ENCODE measurements around the gene MDH2.
"Not testable (repeated sequence)": the region's sequence is repeated elsewhere in the genome, so short reads cannot be mapped to it uniquely, and the experiment has no call there.

The MDH2 gene

DNA sequence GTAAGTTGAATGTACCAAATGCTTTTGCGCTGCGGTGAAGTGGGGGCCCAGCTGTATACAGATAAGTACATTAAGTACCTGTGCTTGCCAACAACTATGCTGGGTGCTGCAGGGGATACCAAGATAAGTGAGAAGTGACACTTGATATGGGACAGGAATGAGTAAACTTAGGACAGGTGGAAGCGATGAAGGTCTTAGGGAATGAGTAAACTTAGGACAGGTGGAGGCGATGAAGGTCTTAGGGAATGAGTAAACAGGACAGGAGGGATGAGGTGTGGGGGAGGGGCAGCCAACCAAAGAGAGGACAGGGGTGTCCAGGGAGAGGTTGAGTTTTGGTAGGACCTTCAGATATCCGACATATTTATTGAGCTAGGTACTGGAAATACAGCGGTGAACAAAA, 1.4 kb downstream of the MDH2 start:
- peak overlapping the region; percentile 94 for H3K4me3 ChIP-seq (ENCODE audit: low read depth, low read length, poor library complexity, severe bottlenecking)
- H3K9ac ChIP-seq (ENCODE audit: low read length): peak overlapping the region; percentile 98
- no peak for TF ChIP-seq EZH2 (IDR thresholded peaks at IDR 0.05; ENCODE audit: borderline replicate concordance, low read length)
- peaks cover 64% of the 10 kb centered on the region for H3K79me2 ChIP-seq (ENCODE audit: insufficient read depth, low read length)
- H3K9me3 ChIP-seq (ENCODE audit: low read length): no peaks in the 10 kb centered on the region
- H4K20me1 ChIP-seq (ENCODE audit: insufficient read depth, low read length): no peaks in the 10 kb centered on the region
- H3K4me1 ChIP-seq (ENCODE audit: insufficient read depth, low read length, severe bottlenecking): peaks cover 20% of the 10 kb centered on the region
- H3K4me2 ChIP-seq (ENCODE audit: low read length): peak overlapping the region; percentile 97
- H2AFZ ChIP-seq (ENCODE audit: low read length): no peak overlapping the region
- peak overlapping the region; percentile 77 for H3K27ac ChIP-seq (ENCODE audit: low read depth, low read length, poor library complexity, severe bottlenecking)
- H3K9me2 ChIP-seq (ENCODE audit: low read depth, low read length): no peaks in the 10 kb centered on the region
- H3K36me3 ChIP-seq (ENCODE audit: insufficient read depth, low read length): peaks cover 68% of the 10 kb centered on the region
- H3F3A ChIP-seq (ENCODE audit: insufficient read depth, low read length): no peaks in the 10 kb centered on the region
- no peaks in the 10 kb centered on the region for H3K27me3 ChIP-seq (ENCODE audit: insufficient read depth, low read length)

DNA sequence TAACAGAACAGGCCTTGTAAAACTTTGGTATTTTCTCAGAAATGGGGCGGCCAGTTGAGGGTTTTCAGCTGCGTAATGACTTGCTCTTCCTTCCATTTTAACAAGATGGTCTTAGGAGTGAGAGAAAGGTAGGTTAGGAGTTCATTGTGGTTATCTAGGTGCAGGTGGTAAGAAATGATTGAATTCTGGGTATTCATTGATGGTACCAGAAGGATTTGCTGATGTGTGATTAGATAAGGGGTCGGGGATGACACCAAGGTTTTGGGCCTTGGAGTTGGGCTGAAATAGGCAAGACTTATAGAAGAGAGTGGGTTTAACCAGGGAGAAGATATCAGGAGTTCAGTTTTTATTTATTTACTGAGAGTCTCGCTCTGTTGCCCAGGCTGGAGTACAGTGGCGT, 2.6 kb downstream of the MDH2 start:
- Histone ChIP-seq H3K36me3 (ENCODE audit: insufficient read depth, low read length) (peaks cover 73% of the 10 kb centered on the region), H3F3A (ENCODE audit: insufficient read depth, low read length) (no peaks in the 10 kb centered on the region), H4K20me1 (ENCODE audit: insufficient read depth, low read length) (no peaks in the 10 kb centered on the region), H3K4me2 (ENCODE audit: low read length) (no peak overlapping the region), H3K9me2 (ENCODE audit: low read depth, low read length) (no peaks in the 10 kb centered on the region), H3K9ac (ENCODE audit: low read length) (no peak overlapping the region), H3K27ac (ENCODE audit: low read depth, low read length, poor library complexity, severe bottlenecking) (no peak overlapping the region), H3K79me2 (ENCODE audit: insufficient read depth, low read length) (peaks cover 69% of the 10 kb centered on the region), H3K27me3 (ENCODE audit: insufficient read depth, low read length) (no peaks in the 10 kb centered on the region), H3K9me3 (ENCODE audit: low read length) (no peaks in the 10 kb centered on the region), H2AFZ (ENCODE audit: low read length) (no peak overlapping the region), H3K4me1 (ENCODE audit: insufficient read depth, low read length, severe bottlenecking) (peaks cover 20% of the 10 kb centered on the region), H3K4me3 (ENCODE audit: low read depth, low read length, poor library complexity, severe bottlenecking) (no peak overlapping the region)
- TF ChIP-seq EZH2 (IDR thresholded peaks at IDR 0.05; ENCODE audit: borderline replicate concordance, low read length): no peak
- TF ChIP-seq, protein P1, sequence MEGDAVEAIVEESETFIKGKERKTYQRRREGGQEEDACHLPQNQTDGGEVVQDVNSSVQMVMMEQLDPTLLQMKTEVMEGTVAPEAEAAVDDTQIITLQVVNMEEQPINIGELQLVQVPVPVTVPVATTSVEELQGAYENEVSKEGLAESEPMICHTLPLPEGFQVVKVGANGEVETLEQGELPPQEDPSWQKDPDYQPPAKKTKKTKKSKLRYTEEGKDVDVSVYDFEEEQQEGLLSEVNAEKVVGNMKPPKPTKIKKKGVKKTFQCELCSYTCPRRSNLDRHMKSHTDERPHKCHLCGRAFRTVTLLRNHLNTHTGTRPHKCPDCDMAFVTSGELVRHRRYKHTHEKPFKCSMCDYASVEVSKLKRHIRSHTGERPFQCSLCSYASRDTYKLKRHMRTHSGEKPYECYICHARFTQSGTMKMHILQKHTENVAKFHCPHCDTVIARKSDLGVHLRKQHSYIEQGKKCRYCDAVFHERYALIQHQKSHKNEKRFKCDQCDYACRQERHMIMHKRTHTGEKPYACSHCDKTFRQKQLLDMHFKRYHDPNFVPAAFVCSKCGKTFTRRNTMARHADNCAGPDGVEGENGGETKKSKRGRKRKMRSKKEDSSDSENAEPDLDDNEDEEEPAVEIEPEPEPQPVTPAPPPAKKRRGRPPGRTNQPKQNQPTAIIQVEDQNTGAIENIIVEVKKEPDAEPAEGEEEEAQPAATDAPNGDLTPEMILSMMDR (IDR thresholded peaks at IDR 0.05; ENCODE audit: low read length): no peak

DNA sequence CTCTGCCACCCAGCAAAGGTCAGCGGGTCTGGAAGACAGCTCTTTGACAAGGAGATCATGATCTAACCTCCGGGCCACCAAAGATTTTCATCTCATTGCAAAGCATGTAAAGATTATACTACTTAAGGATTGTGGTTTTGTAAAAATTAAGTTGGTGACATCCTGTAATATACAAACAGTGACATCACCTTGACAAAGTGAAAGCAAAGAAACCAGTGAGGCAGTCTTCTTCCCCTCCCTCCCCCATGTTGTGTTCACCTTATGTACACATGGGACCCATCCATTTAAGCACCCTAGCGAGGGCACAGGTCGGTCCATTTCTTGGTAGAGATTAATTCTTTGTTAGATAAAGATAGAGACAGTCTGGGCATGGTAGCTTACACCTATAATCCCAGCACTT, 3.9 kb downstream of the MDH2 start:
- H3K27ac ChIP-seq (ENCODE audit: low read depth, low read length, poor library complexity, severe bottlenecking): no peak overlapping the region
- no peak overlapping the region for H3K4me3 ChIP-seq (ENCODE audit: low read depth, low read length, poor library complexity, severe bottlenecking)
- no peak overlapping the region for H3K9ac ChIP-seq (ENCODE audit: low read length)
- H2AFZ ChIP-seq (ENCODE audit: low read length): no peak overlapping the region
- H3K4me2 ChIP-seq (ENCODE audit: low read length): no peak overlapping the region
- H3K9me3 ChIP-seq (ENCODE audit: low read length): no peaks in the 10 kb centered on the region
- no peaks in the 10 kb centered on the region for H3K27me3 ChIP-seq (ENCODE audit: insufficient read depth, low read length)
- H3F3A ChIP-seq (ENCODE audit: insufficient read depth, low read length): no peaks in the 10 kb centered on the region
- peaks cover 15% of the 10 kb centered on the region for H3K4me1 ChIP-seq (ENCODE audit: insufficient read depth, low read length, severe bottlenecking)
- no peaks in the 10 kb centered on the region for H4K20me1 ChIP-seq (ENCODE audit: insufficient read depth, low read length)
- H3K79me2 ChIP-seq (ENCODE audit: insufficient read depth, low read length): peaks cover 64% of the 10 kb centered on the region
- TF ChIP-seq, protein P1 (IDR thresholded peaks at IDR 0.05; ENCODE audit: low read length): no peak
- no peak for TF ChIP-seq EZH2 (IDR thresholded peaks at IDR 0.05; ENCODE audit: borderline replicate concordance, low read length)
- no peaks in the 10 kb centered on the region for H3K9me2 ChIP-seq (ENCODE audit: low read depth, low read length)
- peaks cover 81% of the 10 kb centered on the region for H3K36me3 ChIP-seq (ENCODE audit: insufficient read depth, low read length)

DNA sequence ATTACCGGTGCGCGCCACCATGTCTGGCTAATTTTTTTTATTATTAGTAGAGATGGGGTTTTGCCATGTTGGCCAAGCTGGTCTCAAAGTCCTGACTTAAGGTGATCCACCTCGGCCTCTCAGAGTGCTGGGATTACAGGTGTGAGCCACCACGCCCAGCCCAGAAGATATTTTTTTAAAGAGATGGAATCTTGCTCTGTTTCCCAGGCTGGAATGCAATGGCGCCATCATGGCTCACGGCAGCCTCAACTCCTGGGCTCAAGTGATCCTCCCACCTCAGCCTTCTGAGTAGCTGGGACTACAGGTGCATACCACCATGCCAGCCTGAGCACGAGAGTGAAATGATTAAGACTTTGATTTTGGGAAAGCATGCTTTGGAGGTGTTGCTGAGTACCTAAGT, 4.8 kb downstream of the MDH2 start:
- H3K27me3 ChIP-seq (ENCODE audit: insufficient read depth, low read length); H4K20me1 ChIP-seq (ENCODE audit: insufficient read depth, low read length); H3K27ac ChIP-seq (ENCODE audit: low read depth, low read length, poor library complexity, severe bottlenecking); H3K9ac ChIP-seq (ENCODE audit: low read length); H2AFZ ChIP-seq (ENCODE audit: low read length); H3K9me3 ChIP-seq (ENCODE audit: low read length); H3K9me2 ChIP-seq (ENCODE audit: low read depth, low read length); H3K4me3 ChIP-seq (ENCODE audit: low read depth, low read length, poor library complexity, severe bottlenecking); H3F3A ChIP-seq (ENCODE audit: insufficient read depth, low read length); H3K4me2 ChIP-seq (ENCODE audit: low read length): not testable (repeated sequence)
- peaks cover 89% of the 10 kb centered on the region for H3K36me3 ChIP-seq (ENCODE audit: insufficient read depth, low read length)
- H3K79me2 ChIP-seq (ENCODE audit: insufficient read depth, low read length): peaks cover 57% of the 10 kb centered on the region
- H3K4me1 ChIP-seq (ENCODE audit: insufficient read depth, low read length, severe bottlenecking): peaks cover 11% of the 10 kb centered on the region

Measured in OCI-LY1 (cell line).